OCI-LY3 (cell line): Measurements from ENCODE around the gene RYK.

Experiments used
- CTCF ChIP-seq: fragments of 200-600, 300-600 bp; sonication (generic); IDR thresholded peaks from 2 replicates; pipeline ENCODE4 v1.5.1; 2014; ENCODE audit warnings: antibody characterized with exemption, low read length, low read depth
- EZH2phosphoT487 ChIP-seq: fragments of 200-600 bp; shearing (Covaris generic); IDR thresholded peaks from 2 replicates; pipeline ENCODE4 v1.6.1; 2018; ENCODE audit warnings: antibody characterized with exemption, mixed run types, low read depth

- TF ChIP-seq CTCF (no peak), EZH2phosphoT487 (no peak)
Observed at GRCh38 chr3:134291319-134292254, 40.9 kb upstream of the RYK start.
